DOHH2 (cell line): ENCODE data around the gene LTC4S.
A peak's percentile ranks its signal among the peaks of the same experiment; 100 is the strongest.

Source experiments
- H3F3A ChIP-seq: fragments of 200-600 bp; sonication (generic), shearing (Covaris generic); 2 replicates; pipeline ENCODE4 v1.6.0; 2016; ENCODE audit warnings: antibody characterized with exemption, mild to moderate bottlenecking; ENCODE audit not compliant: control insufficient read depth, insufficient read depth
- H3K27ac ChIP-seq: fragments of 200-600 bp; sonication (generic); 2 replicates; pipeline ENCODE4 v1.5.1; 2014; ENCODE audit warnings: low read depth, mild to moderate bottlenecking, low read length, moderate library complexity
- H3K27me3 ChIP-seq: fragments of 200-600 bp; sonication (generic); 2 replicates; pipeline ENCODE4 v1.6.1; 2014; ENCODE audit warnings: mild to moderate bottlenecking, low read length, mixed read lengths; ENCODE audit not compliant: control insufficient read depth
- H3K36me3 ChIP-seq: fragments of 200-600 bp; sonication (generic); 2 replicates; pipeline ENCODE4 v1.6.1; 2014; ENCODE audit warnings: mild to moderate bottlenecking, low read length, moderate library complexity, mixed read lengths; ENCODE audit not compliant: control insufficient read depth
- H3K4me1 ChIP-seq: fragments of 200-600 bp; sonication (generic); 2 replicates; pipeline ENCODE4 v1.6.1; 2014; ENCODE audit warnings: mild to moderate bottlenecking, low read length, mixed read lengths; ENCODE audit not compliant: control insufficient read depth
- H3K4me2 ChIP-seq: fragments of 200-600 bp; sonication (generic); 2 replicates; pipeline ENCODE4 v1.6.0; 2014; ENCODE audit warnings: mild to moderate bottlenecking, low read length, moderate library complexity
- H3K4me3 ChIP-seq: fragments of 200-600 bp; sonication (generic); 2 replicates; pipeline ENCODE4 v1.5.1; 2014; ENCODE audit warnings: mild to moderate bottlenecking, low read length, mixed read lengths
- H3K79me2 ChIP-seq: fragments of 200-600 bp; sonication (generic); 2 replicates; pipeline ENCODE4 v1.6.1; 2014; ENCODE audit warnings: mild to moderate bottlenecking, low read length, mixed read lengths; ENCODE audit not compliant: control insufficient read depth
- H3K9me2 ChIP-seq: fragments of 200-600 bp; sonication (generic); replicated peaks from 2 replicates; pipeline ENCODE4 v1.6.1; 2014; ENCODE audit warnings: mild to moderate bottlenecking, low read length, mixed read lengths; ENCODE audit not compliant: control insufficient read depth
- H3K9me3 ChIP-seq: fragments of 200-600 bp; sonication (generic); 2 replicates; pipeline ENCODE4 v1.6.1; 2014; ENCODE audit warnings: antibody characterized with exemption, low read length, mixed read lengths; ENCODE audit not compliant: control insufficient read depth, insufficient read depth
- H4K20me1 ChIP-seq: fragments of 200-600 bp; sonication (generic); 2 replicates; pipeline ENCODE4 v1.6.0; 2014; ENCODE audit warnings: low read depth, mild to moderate bottlenecking, antibody characterized with exemption, low read length, moderate library complexity; ENCODE audit not compliant: control insufficient read depth, insufficient read depth
- EZH2phosphoT487 ChIP-seq: fragments of 200-600 bp; sonication (generic); IDR thresholded peaks from 2 replicates; pipeline ENCODE4 v1.6.1; 2017; ENCODE audit warnings: borderline replicate concordance, mild to moderate bottlenecking, antibody characterized with exemption, low read length, moderate library complexity, mixed read lengths
- TF ChIP-seq, protein P1 (sequence below): fragments of 200-600 bp; sonication (generic); IDR thresholded peaks from one replicate; pipeline ENCODE4 v1.5.1; 2014; ENCODE audit warnings: antibody characterized with exemption, mild to moderate bottlenecking, low read depth, low read length; ENCODE audit not compliant: poor library complexity, severe bottlenecking

LTC4S gene

DNA sequence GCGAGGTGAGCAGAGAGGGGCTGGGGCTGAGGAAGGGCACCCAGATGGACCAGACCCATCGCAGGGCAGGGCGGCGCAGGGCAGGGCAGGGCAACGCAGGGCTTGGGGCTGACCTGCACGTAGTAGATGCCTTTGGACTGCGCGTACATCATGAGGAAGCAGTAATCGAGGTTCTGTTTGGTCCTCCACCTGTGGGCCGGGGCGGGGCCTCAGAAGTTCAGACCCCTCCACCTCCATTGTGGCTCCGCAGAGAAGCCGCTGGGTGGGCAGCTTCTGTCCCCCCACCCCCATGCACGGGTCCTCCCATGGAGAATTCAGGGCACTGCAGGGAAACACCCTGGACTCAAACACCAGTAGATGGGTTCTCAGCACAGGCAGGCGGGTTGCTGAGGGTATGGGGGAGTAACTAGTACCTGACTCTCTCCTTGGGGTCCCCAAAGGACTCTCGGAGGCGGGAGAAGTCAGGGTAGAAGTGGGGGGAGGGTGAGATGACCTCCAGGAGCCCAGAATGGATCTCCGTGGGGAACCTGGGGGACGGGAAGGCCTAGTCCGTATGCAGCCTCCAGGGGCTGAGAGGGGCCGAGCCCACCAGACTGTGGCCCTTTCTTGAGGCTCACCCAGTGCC is 6.4 kb downstream of the LTC4S start:
- H3K4me1 ChIP-seq: peaks cover 25% of the 10 kb centered on the region
- H3K4me2 ChIP-seq: no peak overlapping the region
- H3K27ac ChIP-seq: no peak overlapping the region
- no peaks in the 10 kb centered on the region for H3K27me3 ChIP-seq
- H3F3A ChIP-seq: no peaks in the 10 kb centered on the region
- peaks cover 36% of the 10 kb centered on the region; the same call in 1 of the 2 replicates for H3K36me3 ChIP-seq
- no peaks in the 10 kb centered on the region for H3K9me2 ChIP-seq
- H4K20me1 ChIP-seq: no peaks in the 10 kb centered on the region
- H3K4me3 ChIP-seq: no peak overlapping the region
- H3K79me2 ChIP-seq: peaks cover 15% of the 10 kb centered on the region
- no peaks in the 10 kb centered on the region for H3K9me3 ChIP-seq
- no peak for TF ChIP-seq EZH2phosphoT487
- TF ChIP-seq, protein P1, sequence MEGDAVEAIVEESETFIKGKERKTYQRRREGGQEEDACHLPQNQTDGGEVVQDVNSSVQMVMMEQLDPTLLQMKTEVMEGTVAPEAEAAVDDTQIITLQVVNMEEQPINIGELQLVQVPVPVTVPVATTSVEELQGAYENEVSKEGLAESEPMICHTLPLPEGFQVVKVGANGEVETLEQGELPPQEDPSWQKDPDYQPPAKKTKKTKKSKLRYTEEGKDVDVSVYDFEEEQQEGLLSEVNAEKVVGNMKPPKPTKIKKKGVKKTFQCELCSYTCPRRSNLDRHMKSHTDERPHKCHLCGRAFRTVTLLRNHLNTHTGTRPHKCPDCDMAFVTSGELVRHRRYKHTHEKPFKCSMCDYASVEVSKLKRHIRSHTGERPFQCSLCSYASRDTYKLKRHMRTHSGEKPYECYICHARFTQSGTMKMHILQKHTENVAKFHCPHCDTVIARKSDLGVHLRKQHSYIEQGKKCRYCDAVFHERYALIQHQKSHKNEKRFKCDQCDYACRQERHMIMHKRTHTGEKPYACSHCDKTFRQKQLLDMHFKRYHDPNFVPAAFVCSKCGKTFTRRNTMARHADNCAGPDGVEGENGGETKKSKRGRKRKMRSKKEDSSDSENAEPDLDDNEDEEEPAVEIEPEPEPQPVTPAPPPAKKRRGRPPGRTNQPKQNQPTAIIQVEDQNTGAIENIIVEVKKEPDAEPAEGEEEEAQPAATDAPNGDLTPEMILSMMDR: no peak

DNA sequence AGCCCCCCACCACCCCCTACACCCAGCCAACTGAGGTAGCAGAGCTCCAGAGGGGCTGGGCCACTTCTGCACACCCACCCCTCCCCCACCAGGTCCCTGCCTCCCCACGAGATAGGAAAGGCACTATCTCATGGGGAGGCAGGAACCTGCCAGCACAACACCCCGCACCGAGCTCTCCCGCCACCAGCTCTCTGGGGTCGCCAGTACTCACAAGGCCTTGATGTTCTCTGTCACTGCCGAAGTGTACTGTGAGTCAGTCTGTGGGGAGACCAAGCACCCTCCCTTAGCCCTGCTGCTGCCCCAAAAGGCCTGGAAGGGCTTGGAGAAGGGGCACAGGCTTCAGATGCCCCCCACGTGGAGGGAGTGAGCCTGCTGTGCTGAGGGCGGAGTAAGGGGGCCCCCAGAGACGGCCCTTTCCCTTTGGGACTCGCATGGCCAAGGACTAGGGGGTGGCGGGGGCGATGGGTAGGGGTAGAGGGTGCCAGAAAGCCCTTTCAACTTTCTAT is 7.0 kb downstream of the LTC4S start:
- Histone ChIP-seq H4K20me1 (no peaks in the 10 kb centered on the region), H3K4me2 (no peak overlapping the region), H3K79me2 (peaks cover 21% of the 10 kb centered on the region), H3K9me2 (no peaks in the 10 kb centered on the region), H3K27me3 (no peaks in the 10 kb centered on the region), H3K4me1 (peaks cover 26% of the 10 kb centered on the region), H3K36me3 (peaks cover 36% of the 10 kb centered on the region; the same call in 1 of the 2 replicates), H3F3A (no peaks in the 10 kb centered on the region), H3K27ac (no peak overlapping the region), H3K4me3 (no peak overlapping the region), H3K9me3 (no peaks in the 10 kb centered on the region)
- TF ChIP-seq, protein P1: no peak

DNA sequence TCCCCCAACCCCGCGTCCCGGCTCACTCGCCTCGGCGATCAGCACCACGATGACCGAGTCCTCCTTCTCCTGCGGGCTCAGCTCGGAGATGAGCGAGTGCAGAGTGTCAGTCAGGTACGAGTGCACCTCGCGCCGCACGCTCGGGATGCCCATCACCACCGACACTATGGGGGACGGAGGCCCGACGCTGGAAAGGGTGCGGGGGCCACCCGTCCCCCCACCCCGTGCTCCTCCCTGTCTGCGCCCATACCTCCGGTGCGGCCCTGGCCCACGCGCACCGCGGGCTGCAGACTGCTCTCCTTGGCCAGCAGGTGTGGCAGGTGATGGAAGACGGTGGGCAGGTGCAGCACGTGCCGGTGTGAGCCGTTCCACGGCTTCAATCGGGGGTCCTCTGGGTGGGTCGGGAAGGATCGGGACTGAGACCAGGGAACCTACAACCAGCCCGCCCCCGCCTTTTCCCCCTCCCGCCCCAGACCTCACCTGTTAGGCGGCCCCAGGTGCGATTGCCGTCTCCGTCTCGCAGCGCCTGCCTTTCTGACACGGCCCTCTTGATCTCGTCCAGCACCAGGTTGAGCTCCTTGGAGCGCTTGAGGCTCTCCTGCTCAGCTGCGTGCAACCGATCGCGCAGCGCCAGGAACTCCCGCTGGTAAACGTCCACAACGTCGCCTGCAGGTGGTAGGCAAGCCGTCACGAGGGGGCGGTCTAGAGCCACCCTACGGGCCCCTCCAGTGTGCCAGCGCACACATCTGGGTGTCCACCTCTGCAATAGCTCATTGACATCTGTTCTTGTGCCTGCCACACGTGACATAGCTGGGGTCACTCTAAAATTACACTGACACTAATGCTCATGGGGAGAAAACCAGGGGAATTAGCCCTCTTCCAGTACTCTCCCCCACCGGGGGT is 7.8 kb downstream of the LTC4S start:
- H3K4me3 ChIP-seq: no peak overlapping the region
- peaks cover 36% of the 10 kb centered on the region; the same call in 1 of the 2 replicates for H3K36me3 ChIP-seq
- no peaks in the 10 kb centered on the region for H3F3A ChIP-seq
- H3K9me2 ChIP-seq: no peaks in the 10 kb centered on the region
- peaks cover 23% of the 10 kb centered on the region for H3K4me1 ChIP-seq
- no peak for TF ChIP-seq EZH2phosphoT487
- TF ChIP-seq, protein P1: peak; percentile 74
- H3K79me2 ChIP-seq: peaks cover 24% of the 10 kb centered on the region
- no peaks in the 10 kb centered on the region for H3K9me3 ChIP-seq
- H3K4me2 ChIP-seq: no peak overlapping the region
- no peaks in the 10 kb centered on the region for H4K20me1 ChIP-seq
- H3K27me3 ChIP-seq: no peaks in the 10 kb centered on the region
- no peak overlapping the region for H3K27ac ChIP-seq
